Fibroblast of villous mesenchyme (primary cell): ENCODE results near the gene MED13L. TPM values are rescaled to one million over a fixed set of nuclear protein-coding genes. Genes with fewer than 3 reads are reported as not detected.

Experiments used
- DNase-seq: peaks from one replicate; pipeline ENCODE4 v3.0.0-alpha.2; 2010; ENCODE audit warnings: low read depth
- H3K4me3 ChIP-seq: 2 replicates; pipeline ENCODE4 v1.5.1; 2011; ENCODE audit warnings: low read depth, mild to moderate bottlenecking, low read length
- total RNA-seq: library from RNA; depleted of rRNA; stranded (reverse); fragments of >200 nt; gene quantifications from 2 replicates; pipeline ENCODE4 v1.2.3, GENCODE V29; 2012
- TF ChIP-seq, protein P1 (sequence below): IDR thresholded peaks from 2 replicates; pipeline ENCODE4 v1.5.1; 2012; ENCODE audit warnings: low read depth, mild to moderate bottlenecking, low read length; ENCODE audit not compliant: insufficient read depth

Gene MED13L
- total RNA-seq, 1 donor = 189 TPM

DNA sequence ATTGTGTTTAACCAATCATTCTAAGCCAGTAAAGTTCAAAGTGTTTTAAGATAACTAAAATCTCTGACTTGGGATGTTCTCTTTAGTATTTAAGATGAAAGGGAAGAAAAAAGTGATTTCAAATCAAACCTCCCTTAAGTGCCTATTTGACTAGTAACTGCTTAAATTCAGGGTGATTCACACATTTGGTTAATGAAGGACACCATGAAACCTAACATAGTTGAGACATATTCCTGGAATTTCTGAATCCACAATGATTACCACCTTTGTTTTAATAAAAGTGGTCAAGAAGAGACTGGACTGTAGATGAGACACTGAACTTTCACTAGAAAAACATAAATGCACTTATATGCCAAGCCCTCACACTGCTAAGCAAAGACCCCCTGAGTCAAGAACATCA lies 138.7 kb downstream of the MED13L start:
- no peak for DNase-seq
- TF ChIP-seq, protein P1, sequence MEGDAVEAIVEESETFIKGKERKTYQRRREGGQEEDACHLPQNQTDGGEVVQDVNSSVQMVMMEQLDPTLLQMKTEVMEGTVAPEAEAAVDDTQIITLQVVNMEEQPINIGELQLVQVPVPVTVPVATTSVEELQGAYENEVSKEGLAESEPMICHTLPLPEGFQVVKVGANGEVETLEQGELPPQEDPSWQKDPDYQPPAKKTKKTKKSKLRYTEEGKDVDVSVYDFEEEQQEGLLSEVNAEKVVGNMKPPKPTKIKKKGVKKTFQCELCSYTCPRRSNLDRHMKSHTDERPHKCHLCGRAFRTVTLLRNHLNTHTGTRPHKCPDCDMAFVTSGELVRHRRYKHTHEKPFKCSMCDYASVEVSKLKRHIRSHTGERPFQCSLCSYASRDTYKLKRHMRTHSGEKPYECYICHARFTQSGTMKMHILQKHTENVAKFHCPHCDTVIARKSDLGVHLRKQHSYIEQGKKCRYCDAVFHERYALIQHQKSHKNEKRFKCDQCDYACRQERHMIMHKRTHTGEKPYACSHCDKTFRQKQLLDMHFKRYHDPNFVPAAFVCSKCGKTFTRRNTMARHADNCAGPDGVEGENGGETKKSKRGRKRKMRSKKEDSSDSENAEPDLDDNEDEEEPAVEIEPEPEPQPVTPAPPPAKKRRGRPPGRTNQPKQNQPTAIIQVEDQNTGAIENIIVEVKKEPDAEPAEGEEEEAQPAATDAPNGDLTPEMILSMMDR = no peak
- H3K4me3 ChIP-seq = no peak overlapping the region

- H3K4me3 ChIP-seq = no peak overlapping the region
- peak; percentile 96 for DNase-seq
- TF ChIP-seq, protein P1 = no peak
Measured at GRCh38 chr12:116138364-116138763, 139.1 kb downstream of the MED13L start.

GRCh38 chr12:116137318-116137717 lies 140.2 kb downstream of the MED13L start:
- H3K4me3 ChIP-seq = no peak overlapping the region
- no peak for DNase-seq
- TF ChIP-seq, protein P1 = no peak

GRCh38 chr12:116136340-116136739 lies 141.2 kb downstream of the MED13L start:
- DNase-seq = peak; percentile 76
- TF ChIP-seq, protein P1 = no peak
- no peak overlapping the region for H3K4me3 ChIP-seq

DNA sequence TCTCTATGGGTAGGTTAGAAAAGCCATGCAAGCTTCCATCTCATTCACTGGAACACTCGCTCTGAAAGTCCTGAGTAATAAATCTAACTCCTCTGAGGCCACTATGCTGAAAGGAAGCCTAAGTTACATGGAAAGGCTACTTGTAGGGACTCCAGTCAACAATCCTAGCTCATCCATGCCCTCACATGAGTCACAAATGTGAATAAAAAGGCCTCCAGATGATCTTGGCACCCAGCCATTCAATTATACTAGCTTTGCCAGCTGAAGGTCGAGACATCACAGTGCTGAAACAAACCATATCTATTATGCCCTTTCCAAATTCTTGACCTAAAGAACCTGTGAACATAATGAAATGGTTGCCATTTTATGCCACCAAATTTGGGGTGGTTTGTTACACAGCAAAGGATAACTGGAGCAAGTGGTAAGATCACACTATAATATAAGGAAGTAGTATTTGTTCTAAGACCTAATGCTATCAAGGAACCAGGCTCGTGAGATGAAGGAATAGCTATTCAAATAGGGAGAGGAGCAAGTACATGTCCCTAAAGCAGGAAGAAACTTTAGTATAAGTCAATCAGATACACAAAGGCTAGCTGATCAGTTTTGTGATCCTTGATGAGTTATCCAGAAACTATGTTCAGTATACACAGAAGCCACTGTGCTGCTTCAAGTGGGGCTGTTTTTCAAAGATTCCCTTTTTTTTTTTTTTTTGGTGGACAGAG lies 142.1 kb downstream of the MED13L start:
- H3K4me3 ChIP-seq = no peak overlapping the region
- TF ChIP-seq, protein P1 = no peak
- DNase-seq = peak; percentile 56

- no peak for DNase-seq
- H3K4me3 ChIP-seq = no peak overlapping the region
- TF ChIP-seq, protein P1 = no peak
Measured at GRCh38 chr12:116133636-116134214, 143.8 kb downstream of the MED13L start.
